Measurements from ENCODE around the gene LIPN. TPM values are rescaled to one million over a fixed set of nuclear protein-coding genes. Genes with fewer than 3 reads are reported as not detected.

The LIPN gene
- total RNA-seq, 4 donors from 2014 or later, result 1.7 TPM; not detected in 3

GRCh38 chr10:88733215-88733614, 26.6 kb upstream of the LIPN start:
- no peak for TF ChIP-seq CTCF (IDR thresholded peaks at IDR 0.05; ENCODE audit: low read depth)

- TF ChIP-seq CTCF (IDR thresholded peaks at IDR 0.05; ENCODE audit: low read depth), result no peak
These were observed 24.2 kb upstream of the LIPN start for GRCh38 chr10:88735661-88736060.

GRCh38 chr10:88742448-88742847, 17.4 kb upstream of the LIPN start:
- TF ChIP-seq CTCF (IDR thresholded peaks at IDR 0.05; ENCODE audit: low read depth), result no peak

GRCh38 chr10:88744002-88744401, 15.8 kb upstream of the LIPN start:
- no peak for TF ChIP-seq CTCF (IDR thresholded peaks at IDR 0.05; ENCODE audit: low read depth)

GRCh38 chr10:88745633-88746032, 14.2 kb upstream of the LIPN start:
- no peak for TF ChIP-seq CTCF (IDR thresholded peaks at IDR 0.05; ENCODE audit: low read depth)

GRCh38 chr10:88754287-88754686, 5.5 kb upstream of the LIPN start:
- TF ChIP-seq CTCF (IDR thresholded peaks at IDR 0.05; ENCODE audit: low read depth), result no peak

- no peak for TF ChIP-seq CTCF (IDR thresholded peaks at IDR 0.05; ENCODE audit: low read depth)
These were observed 4.1 kb upstream of the LIPN start for GRCh38 chr10:88755753-88756152.

Data from subcutaneous adipose tissue (tissue), 4 donors.